Coronary artery (tissue), 2 donors: ENCODE measurements around the gene ARHGEF4.
"Not testable (repeated sequence)": the region's sequence is repeated elsewhere in the genome, so short reads cannot be mapped to it uniquely, and the experiment has no call there.

Experiments
- DNase-seq: peaks from one replicate; pipeline ENCODE4 v3.0.0-alpha.2; 2017; ENCODE audit warnings: low spot score
- H3K27ac ChIP-seq, 2 donors: fragments of 200-600 bp; sonication (generic); one replicate each; pipeline ENCODE4 v1.5.1; 2016 to 2019
- H3K4me3 ChIP-seq: fragments of 200-600 bp; sonication (generic); 2 replicates; pipeline ENCODE4 v1.5.1; 2016; ENCODE audit warnings: mild to moderate bottlenecking, moderate library complexity
- TF ChIP-seq, protein P1 (sequence below): fragments of 200-600 bp; sonication (generic); IDR thresholded peaks from one replicate; pipeline ENCODE4 v1.5.1; 2019; ENCODE audit warnings: antibody characterized with exemption

ARHGEF4 gene

GRCh38 chr2:131077966-131078365, 241.3 kb downstream of the ARHGEF4 start:
- no peak overlapping the region for H3K27ac ChIP-seq
- DNase-seq, result no peak
- TF ChIP-seq, protein P1, sequence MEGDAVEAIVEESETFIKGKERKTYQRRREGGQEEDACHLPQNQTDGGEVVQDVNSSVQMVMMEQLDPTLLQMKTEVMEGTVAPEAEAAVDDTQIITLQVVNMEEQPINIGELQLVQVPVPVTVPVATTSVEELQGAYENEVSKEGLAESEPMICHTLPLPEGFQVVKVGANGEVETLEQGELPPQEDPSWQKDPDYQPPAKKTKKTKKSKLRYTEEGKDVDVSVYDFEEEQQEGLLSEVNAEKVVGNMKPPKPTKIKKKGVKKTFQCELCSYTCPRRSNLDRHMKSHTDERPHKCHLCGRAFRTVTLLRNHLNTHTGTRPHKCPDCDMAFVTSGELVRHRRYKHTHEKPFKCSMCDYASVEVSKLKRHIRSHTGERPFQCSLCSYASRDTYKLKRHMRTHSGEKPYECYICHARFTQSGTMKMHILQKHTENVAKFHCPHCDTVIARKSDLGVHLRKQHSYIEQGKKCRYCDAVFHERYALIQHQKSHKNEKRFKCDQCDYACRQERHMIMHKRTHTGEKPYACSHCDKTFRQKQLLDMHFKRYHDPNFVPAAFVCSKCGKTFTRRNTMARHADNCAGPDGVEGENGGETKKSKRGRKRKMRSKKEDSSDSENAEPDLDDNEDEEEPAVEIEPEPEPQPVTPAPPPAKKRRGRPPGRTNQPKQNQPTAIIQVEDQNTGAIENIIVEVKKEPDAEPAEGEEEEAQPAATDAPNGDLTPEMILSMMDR, result no peak
- H3K4me3 ChIP-seq, result no peak overlapping the region

DNA sequence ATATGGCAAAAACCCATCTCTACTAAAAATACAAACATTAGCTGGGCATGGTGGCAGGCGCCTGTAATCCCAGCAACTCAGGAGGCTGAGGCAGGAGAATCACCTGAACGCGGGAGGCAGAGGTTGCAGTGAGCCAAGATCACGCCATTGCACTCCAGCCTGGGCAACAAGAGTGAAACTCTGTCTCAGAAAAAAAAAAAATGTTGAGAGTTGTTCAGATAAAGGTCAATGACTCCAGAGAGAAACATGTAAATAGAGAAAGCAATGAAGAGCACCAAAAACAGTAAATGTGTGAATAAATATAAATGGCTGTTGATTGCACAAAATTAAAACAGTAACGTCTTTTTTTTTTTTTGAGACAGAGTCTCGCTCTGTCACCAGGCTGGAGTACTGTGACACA, 243.2 kb downstream of the ARHGEF4 start:
- not testable (repeated sequence) for H3K4me3 ChIP-seq, H3K27ac ChIP-seq, DNase-seq

GRCh38 chr2:131081190-131081589, 244.5 kb downstream of the ARHGEF4 start:
- Histone ChIP-seq H3K4me3 (no peak overlapping the region), H3K27ac (no peak overlapping the region)
- DNase-seq, result no peak
- TF ChIP-seq, protein P1, result no peak

DNA sequence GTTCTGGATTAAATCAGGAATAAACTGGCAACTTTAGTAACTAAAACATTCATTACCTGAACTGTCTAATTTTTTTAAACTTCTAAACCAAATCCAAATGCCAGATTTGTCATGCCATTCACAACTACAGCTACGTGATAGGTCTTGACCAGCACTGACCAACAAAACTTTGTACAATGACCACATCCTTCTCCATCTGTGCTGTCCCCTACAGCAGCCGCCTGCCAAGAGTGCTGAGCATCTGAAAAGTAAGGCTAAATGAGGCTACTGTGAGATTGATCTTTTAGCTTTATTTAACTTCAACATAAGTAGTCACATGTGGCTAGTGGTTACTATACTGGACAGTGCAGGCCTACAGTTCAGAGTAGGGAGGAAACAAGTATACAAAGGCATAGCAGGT, 248.9 kb downstream of the ARHGEF4 start:
- TF ChIP-seq, protein P1, result no peak
- no peak overlapping the region for H3K4me3 ChIP-seq
- no peak overlapping the region for H3K27ac ChIP-seq
- no peak for DNase-seq

DNA sequence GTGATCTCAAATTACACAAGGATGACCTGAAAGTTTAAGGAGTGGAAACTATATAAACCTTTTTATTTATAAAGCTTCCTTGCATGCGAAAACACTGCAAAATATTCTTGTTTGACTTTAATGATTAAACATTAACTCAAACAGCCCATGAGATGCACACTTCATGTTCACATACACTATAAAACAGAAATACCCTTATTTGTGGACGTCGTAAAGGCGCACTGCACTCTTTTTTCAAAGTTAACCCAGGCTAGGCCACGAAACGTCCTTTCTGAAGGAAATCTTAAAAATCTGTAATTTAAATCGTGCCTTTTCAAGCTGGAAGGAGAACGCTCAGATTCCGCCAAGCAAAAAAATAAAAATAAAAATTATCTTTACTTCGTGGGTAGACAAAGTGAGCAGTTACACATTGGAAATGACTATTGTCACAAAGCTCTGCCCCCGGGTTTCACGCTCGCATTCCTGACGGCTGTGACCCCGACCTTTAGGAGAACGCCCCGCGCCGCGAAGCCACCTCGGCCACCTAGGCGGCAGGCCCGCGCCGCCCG, 255.8 kb downstream of the ARHGEF4 start:
- no peak for DNase-seq
- TF ChIP-seq, protein P1, result no peak
- Histone ChIP-seq H3K27ac (peak overlapping the region; percentile 90 to 94), H3K4me3 (peak overlapping the region; percentile 76)

DNA sequence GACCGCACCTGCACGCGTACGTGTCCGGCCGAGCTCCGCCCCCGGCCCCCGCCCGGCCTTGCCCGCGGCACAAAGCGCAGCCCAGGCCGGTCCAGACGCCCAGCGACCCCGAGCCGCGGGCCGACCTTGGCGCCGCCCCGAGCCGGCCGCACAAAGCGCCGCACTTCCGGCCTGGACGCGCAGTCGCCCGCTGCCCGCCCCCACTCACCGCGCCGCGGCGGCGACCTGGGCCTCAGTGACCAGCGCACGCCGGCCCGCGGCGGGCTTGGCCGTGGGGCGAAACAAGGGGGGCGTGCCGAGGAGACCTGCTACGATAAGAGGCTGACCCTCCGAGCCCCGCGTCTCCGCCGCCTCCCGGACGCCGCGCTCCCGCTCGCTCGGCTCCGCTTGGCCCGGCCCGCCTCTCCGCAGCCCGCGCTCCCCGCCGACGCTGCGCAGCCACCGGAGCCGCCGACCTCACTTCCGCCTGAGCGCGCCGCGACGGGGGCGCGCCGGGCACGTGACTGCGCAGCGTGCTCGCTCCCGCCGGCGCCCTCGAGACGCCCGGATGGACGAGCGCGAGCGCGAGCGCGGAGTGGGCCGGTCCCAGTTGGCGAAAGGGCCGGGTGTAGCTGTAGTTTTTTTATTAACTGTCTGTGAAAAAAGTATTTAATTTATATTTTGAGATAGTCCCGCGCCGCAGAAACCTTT, 256.4 kb downstream of the ARHGEF4 start, which contains the start of gene FAM168B:
Gene FAM168B, minus strand, starts transcription at position 455 of the 690 bp plus-strand sequence. CDS start 10,814 bp downstream, outside the sequence.
- Histone ChIP-seq H3K4me3 (peak within 1 kb of the TSS; percentile 76), H3K27ac (peak within 1 kb of the TSS; percentile 90 to 94)
- peak; percentile 89 for DNase-seq
- TF ChIP-seq, protein P1, result no peak

DNA sequence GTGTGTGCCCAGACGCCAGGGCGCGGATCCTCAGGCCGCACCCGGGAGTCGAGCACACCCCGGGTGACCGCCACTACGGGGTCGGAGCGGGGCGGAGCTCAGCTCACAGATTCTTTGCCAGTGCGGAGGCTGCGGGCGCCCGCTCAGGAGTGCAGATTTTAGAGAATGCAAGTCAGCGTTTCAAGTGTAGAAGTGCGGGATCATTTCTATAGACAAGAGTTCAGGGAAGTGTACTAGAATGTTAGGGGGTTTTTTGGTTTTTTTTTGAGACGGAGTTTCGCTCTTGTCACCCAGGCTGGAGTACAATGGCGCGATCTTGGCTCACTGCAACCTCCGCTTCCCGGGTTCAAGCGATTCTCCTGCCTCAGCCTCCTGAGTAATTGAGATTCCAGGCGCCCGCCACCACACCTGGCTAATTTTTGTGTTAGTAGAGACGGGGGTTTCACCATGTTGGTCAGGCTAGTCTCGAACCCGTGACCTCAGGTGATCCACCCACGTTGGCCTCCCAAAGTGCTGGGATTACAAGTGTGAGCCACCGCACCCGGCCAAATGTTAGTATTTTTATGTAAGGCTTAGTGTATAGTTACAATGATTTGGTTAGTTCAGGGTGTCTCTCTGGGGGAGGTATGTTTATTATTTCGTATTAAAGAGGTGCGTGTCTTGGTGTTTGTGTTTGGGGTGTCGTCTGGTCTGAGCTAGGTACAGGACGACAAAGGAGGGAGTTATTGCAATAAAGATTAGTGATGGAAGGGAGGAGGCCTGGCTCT, 257.2 kb downstream of the ARHGEF4 start:
- DNase-seq, result no peak
- TF ChIP-seq, protein P1, result no peak
- H3K27ac ChIP-seq, result peak overlapping the region; percentile 90 to 94
- H3K4me3 ChIP-seq, result peak overlapping the region; percentile 76
